ENCODE measurements around the gene HMGCS1.

The HMGCS1 gene

GRCh38 chr5:43315263-43315662 lies 2.1 kb upstream of the HMGCS1 start:
- H3K4me3 ChIP-seq (ENCODE audit: low read depth, low read length), result no peak overlapping the region
- ChIA-PET POLR2A (no interaction called here), CTCF (no interaction called here)
- DNase-seq (ENCODE audit: low read depth, low spot score), result no peak
- no peak for TF ChIP-seq CTCF (IDR thresholded peaks at IDR 0.05; ENCODE audit: insufficient read depth, low read length, missing control alignments)

GRCh38 chr5:43314724-43315123 lies 1.5 kb upstream of the HMGCS1 start:
- DNase-seq (ENCODE audit: low read depth, low spot score), result no peak
- CTCF ChIA-PET, result interaction anchor here (1.1 to 1.6 kb wide), 2 partner anchors 10 to 75 kb away, joined by 3 to 7 read pairs; no protein-coding TSS in a partner anchor
- TF ChIP-seq CTCF (IDR thresholded peaks at IDR 0.05; ENCODE audit: insufficient read depth, low read length, missing control alignments), result no peak
- no peak overlapping the region for H3K4me3 ChIP-seq (ENCODE audit: low read depth, low read length)
- POLR2A ChIA-PET, result no interaction called here

- ChIA-PET POLR2A (interaction anchor here (0.7 to 1.5 kb wide), 5 partner anchors 11 to 305 kb away, joined by 3 to 4 read pairs (median 3); no protein-coding TSS in a partner anchor), CTCF (interaction anchor here (0.6 to 1.6 kb wide), 5 partner anchors 9 to 170 kb away, joined by 3 to 7 read pairs (median 4); partner anchors contain the start of gene TMEM267)
- no peak for DNase-seq (ENCODE audit: low read depth, low spot score)
- peak overlapping the region; percentile 45 for H3K4me3 ChIP-seq (ENCODE audit: low read depth, low read length)
- no peak for TF ChIP-seq CTCF (IDR thresholded peaks at IDR 0.05; ENCODE audit: insufficient read depth, low read length, missing control alignments)
These were observed 744 bp upstream of the HMGCS1 start for GRCh38 chr5:43313854-43314457.

- TF ChIP-seq CTCF (IDR thresholded peaks at IDR 0.05; ENCODE audit: insufficient read depth, low read length, missing control alignments), result no peak
- ChIA-PET CTCF (interaction anchor here (0.8 to 1.7 kb wide), 9 partner anchors 8 to 404 kb away, joined by 3 to 6 read pairs (median 5); partner anchors contain the start of genes TMEM267 and ZNF131), POLR2A (interaction anchor here (1.2 to 1.5 kb wide), 3 partner anchors 10 to 304 kb away, joined by 3 to 4 read pairs (median 3); no protein-coding TSS in a partner anchor)
- H3K4me3 ChIP-seq (ENCODE audit: low read depth, low read length), result peak overlapping the region; percentile 90
- DNase-seq (ENCODE audit: low read depth, low spot score), result no peak
These were observed 545 bp downstream of the HMGCS1 start for GRCh38 chr5:43312699-43313034.

- DNase-seq (ENCODE audit: low read depth, low spot score), result no peak
- ChIA-PET CTCF (interaction anchor here (0.8 to 1.7 kb wide), 9 partner anchors 8 to 404 kb away, joined by 3 to 6 read pairs (median 5); partner anchors contain the start of genes TMEM267 and ZNF131), POLR2A (no interaction called here)
- peak overlapping the region; percentile 90 for H3K4me3 ChIP-seq (ENCODE audit: low read depth, low read length)
- no peak for TF ChIP-seq CTCF (IDR thresholded peaks at IDR 0.05; ENCODE audit: insufficient read depth, low read length, missing control alignments)
These were observed 1.0 kb downstream of the HMGCS1 start for GRCh38 chr5:43312076-43312661.

GRCh38 chr5:43309637-43310036 lies 3.6 kb downstream of the HMGCS1 start:
- no peak overlapping the region for H3K4me3 ChIP-seq (ENCODE audit: low read depth, low read length)
- POLR2A ChIA-PET, result no interaction called here
- TF ChIP-seq CTCF (IDR thresholded peaks at IDR 0.05; ENCODE audit: insufficient read depth, low read length, missing control alignments), result no peak
- no peak for DNase-seq (ENCODE audit: low read depth, low spot score)
- CTCF ChIA-PET, result interaction anchor here (0.6 to 1.0 kb wide), 2 partner anchors 113 to 202 kb away, joined by 3 read pairs; no protein-coding TSS in a partner anchor
